Glomerular visceral epithelial cell (primary cell): ENCODE measurements around the gene ANKRD11.
"Not testable (repeated sequence)": the region's sequence is repeated elsewhere in the genome, so short reads cannot be mapped to it uniquely, and the experiment has no call there.

Source experiments
- DNase-seq: peaks from one replicate; pipeline ENCODE4 v3.0.0-alpha.2; 2016; ENCODE audit errors: extremely low spot score

The ANKRD11 gene

GRCh38 chr16:89428605-89429004 lies 61.8 kb downstream of the ANKRD11 start:
- DNase-seq = not testable (repeated sequence)

- peak; percentile 42 for DNase-seq
Observed at GRCh38 chr16:89426736-89427530, 63.4 kb downstream of the ANKRD11 start.

GRCh38 chr16:89425523-89425922 lies 64.8 kb downstream of the ANKRD11 start:
- no peak for DNase-seq

GRCh38 chr16:89423681-89424260 lies 66.6 kb downstream of the ANKRD11 start:
- no peak for DNase-seq

- DNase-seq = peak; percentile 87
Observed at GRCh38 chr16:89422905-89423630, 67.3 kb downstream of the ANKRD11 start.

- peak; percentile 26 for DNase-seq
Observed at GRCh38 chr16:89422527-89422904, 67.8 kb downstream of the ANKRD11 start.

GRCh38 chr16:89421300-89421699 lies 69.1 kb downstream of the ANKRD11 start:
- not testable (repeated sequence) for DNase-seq

GRCh38 chr16:89420204-89420603 lies 70.2 kb downstream of the ANKRD11 start:
- DNase-seq = no peak

GRCh38 chr16:89418352-89418751 lies 72.0 kb downstream of the ANKRD11 start:
- no peak for DNase-seq

- DNase-seq = no peak
Observed at GRCh38 chr16:89417352-89417751, 73.0 kb downstream of the ANKRD11 start.

- no peak for DNase-seq
Observed at GRCh38 chr16:89413811-89414585, 76.4 kb downstream of the ANKRD11 start.

- DNase-seq = no peak
Observed at GRCh38 chr16:89412811-89413210, 77.5 kb downstream of the ANKRD11 start.

- DNase-seq = no peak
Observed at GRCh38 chr16:89411335-89411850, 79.0 kb downstream of the ANKRD11 start.

- DNase-seq = peak; percentile 79
Observed at GRCh38 chr16:89410794-89411309, 79.5 kb downstream of the ANKRD11 start.

GRCh38 chr16:89410322-89410721 lies 80.0 kb downstream of the ANKRD11 start:
- no peak for DNase-seq

- peak; percentile 33 for DNase-seq
Observed at GRCh38 chr16:89409161-89409711, 81.1 kb downstream of the ANKRD11 start.

- no peak for DNase-seq
Observed at GRCh38 chr16:89408315-89408714, 82.0 kb downstream of the ANKRD11 start.

GRCh38 chr16:89407925-89408300 lies 82.4 kb downstream of the ANKRD11 start:
- no peak for DNase-seq

- DNase-seq = no peak
Observed at GRCh38 chr16:89407282-89407924, 83.0 kb downstream of the ANKRD11 start.

- no peak for DNase-seq
Observed at GRCh38 chr16:89406277-89406888, 84.0 kb downstream of the ANKRD11 start.
